CD4-positive, alpha-beta T cell treated with Interleukin-1 beta for 1 hour (primary cell): ENCODE data around the gene SSBP3.

Experiments
- DNase-seq, 2 donors: peaks; one replicate each; pipeline ENCODE4 v3.0.0-alpha.2; 2020 to 2022

Gene SSBP3

GRCh38 chr1:54409156-54410142 is 3.3 kb upstream of the SSBP3 start:
- DNase-seq = peak in 1 of 2 donors; percentile 33

- peak in 1 of 2 donors; percentile 47 for DNase-seq
These were observed 2.2 kb upstream of the SSBP3 start for GRCh38 chr1:54408147-54409066.

DNA sequence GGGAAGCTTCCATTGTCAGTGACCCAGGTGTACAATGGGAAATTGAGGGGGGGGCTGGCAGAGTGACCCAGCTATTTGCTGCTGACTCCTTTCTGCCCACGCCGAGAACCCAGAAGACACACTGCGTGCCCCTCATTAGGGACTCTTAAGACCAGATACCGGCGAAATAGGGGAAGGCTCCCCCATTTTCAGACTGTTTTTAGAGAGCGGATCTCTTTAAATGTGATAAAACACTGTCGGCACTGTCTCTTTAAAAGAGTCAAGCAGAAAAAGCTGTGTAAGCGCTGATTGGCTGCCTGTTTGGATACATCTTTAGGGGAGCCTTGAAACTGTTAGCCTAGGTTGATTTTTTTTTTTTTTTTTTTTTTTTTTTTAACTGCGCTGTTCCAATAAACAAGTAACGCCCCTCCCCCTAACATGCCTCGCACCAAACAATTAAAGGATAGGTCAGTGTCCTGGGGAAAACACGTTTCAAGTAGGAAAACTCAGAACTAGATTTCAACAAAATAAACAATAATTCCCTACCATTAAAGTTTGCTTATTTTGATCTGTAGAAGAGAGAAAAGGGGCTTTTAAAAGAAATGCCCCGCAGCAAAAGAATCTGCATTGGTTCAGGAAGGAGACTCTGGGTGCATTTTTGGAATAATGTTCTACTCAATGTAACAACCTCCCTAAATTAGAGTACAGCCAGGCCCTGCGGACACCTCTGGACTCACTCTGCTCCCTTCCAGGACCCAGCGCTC is 1.4 kb upstream of the SSBP3 start:
- peak; percentile 81 to 88 for DNase-seq

DNA sequence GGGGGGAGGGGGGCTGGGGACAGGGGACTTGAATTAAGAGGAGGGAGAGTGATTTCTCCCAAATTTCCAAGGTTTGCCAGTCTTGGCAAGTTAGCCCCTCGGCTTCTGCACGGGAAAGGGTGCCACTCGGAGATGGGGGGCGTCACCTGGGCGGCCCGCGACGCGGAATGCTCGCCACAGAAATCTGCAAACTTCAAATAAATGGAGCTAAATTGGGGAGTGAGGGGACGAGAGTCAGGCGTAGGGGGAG is 885 bp upstream of the SSBP3 start:
- DNase-seq = no peak

DNA sequence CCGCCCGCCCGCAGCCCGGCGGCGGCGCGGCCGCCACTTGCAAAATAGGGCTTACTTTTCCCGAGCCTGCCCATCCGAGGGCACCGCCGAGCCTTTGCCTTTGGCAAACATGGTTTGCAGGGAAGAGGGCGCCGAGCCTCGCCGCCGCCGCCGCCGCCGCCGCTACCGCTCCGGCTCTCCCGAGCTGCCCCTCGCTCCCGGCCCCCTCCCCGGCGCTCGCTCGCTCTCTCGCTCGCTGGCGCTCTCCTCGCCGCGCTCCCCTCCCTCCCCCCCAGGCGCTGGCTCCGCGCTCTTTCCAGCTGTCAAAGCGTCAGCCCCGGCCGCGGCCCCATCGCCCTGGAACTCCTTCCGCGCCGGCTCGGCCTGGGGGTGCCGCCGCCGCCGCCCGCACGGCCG is 298 bp downstream of the SSBP3 start:
- no peak for DNase-seq

- DNase-seq = peak in 1 of 2 donors; percentile 14
These were observed 976 bp downstream of the SSBP3 start for GRCh38 chr1:54404939-54405897.

- DNase-seq = no peak
These were observed 1.9 kb downstream of the SSBP3 start for GRCh38 chr1:54404263-54404662.

GRCh38 chr1:54403808-54404261 is 2.4 kb downstream of the SSBP3 start:
- DNase-seq = peak in 1 of 2 donors; percentile 13

DNA sequence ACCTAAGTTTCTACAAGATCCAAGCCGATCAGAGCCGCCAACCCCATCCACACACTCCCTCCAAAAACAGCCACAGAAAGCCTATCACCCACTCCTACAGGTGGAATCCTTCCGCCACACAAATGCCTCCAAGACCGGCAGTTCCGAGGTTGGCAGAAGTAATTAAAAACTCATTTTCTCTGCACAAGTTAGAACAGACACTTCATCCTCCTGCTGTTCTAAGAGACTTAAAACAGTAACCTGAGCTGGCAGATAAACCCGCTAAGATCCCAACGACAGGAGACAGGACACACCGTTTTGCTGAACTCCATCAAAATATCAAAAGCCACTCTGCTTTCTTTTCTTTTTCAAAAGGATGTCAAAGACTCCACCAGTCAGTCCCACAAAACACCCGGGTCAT is 2.8 kb downstream of the SSBP3 start:
- no peak for DNase-seq

DNA sequence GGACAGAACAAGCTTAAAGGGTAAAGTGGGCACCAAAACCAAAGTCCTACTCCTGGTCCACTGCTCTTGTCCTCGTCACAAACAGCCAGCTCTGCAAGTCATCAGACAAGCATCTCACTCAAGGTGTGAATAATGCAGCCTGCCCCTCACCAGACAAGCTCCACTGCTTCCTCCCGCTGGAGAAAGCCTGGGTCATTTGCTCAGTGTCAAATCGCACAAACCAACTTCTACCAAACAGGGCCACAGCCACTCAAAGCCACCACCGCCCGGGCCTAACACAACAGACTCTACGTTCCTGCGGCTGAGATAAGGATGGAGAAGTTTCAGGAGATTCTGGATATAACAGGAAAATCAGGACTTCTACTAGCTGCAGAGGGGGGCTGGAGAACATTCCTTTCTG is 3.3 kb downstream of the SSBP3 start:
- DNase-seq = no peak

- no peak for DNase-seq
These were observed 4.4 kb downstream of the SSBP3 start for GRCh38 chr1:54401799-54402198.

DNA sequence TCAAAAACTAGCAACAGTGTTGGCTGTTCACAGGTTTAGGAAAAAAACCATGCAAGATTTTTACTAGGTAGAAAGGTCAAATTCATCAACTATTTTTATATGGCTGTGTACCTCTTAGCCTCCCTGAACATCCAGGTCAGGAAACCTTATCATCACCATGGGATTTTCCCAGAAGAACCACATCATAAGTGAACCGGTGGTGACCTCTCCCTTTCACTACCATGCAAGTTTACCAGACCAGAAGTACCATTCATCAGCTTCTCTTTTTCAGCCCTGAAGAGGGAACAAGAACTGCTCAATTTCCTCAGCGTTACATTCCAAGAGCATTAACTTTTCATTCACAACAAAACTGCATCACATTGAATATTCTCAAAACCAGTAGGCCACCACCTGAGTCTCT is 5.9 kb downstream of the SSBP3 start:
- DNase-seq = peak in 1 of 2 donors; percentile 14

DNA sequence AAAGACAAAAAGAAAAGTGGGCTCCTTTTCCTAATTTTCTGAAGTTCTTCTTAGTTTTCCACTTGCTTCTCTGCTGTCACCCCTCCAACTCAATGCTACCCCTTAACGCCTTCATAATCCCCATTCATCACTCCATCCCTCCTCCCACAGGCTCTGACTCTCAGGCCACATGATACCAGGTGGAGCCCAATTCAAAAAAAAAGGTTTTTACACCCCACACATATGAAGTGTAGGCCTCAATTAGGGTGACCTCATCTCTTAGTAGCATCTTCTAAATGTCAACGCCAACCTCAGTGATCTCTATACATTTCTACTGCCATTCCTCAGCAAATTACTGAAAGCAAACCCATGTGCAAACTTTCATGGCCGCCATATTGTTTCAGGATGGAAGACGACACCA is 6.4 kb downstream of the SSBP3 start:
- DNase-seq = no peak

GRCh38 chr1:54398963-54399528 is 7.1 kb downstream of the SSBP3 start:
- no peak for DNase-seq

- DNase-seq = no peak
These were observed 8.2 kb downstream of the SSBP3 start for GRCh38 chr1:54397980-54398379.

GRCh38 chr1:54397090-54397591 is 9.1 kb downstream of the SSBP3 start:
- DNase-seq = no peak

DNA sequence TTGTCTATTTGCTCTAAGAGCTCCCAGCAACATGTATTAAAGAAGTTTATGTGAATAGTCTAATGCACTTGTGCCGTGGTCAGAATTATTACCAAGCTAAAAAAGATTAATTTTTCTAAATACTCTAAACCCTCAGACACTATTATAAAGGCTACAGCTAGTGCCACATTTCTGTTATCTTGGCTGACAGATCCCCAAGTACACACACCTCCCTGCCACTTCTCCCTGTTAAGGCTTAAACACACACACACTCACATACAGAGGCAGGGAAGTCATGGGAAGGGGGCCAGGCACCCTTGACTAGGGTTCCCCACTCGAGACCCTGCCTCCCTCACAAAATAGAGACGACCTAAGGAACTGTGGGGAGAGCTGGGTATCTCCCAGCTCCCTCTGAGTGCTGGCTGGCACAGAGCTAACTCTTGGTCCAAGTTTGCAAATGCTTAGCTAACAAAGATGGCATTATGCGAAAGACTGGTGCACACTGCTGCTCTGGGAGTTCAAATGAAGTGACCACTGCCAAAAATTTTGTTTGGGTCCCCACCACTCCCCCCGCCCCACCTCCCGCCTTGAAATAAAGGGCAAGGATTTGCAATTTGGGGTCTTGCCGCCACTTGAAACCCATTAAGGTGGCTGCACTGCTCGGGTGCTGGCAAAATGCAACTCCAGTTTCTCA is 9.8 kb downstream of the SSBP3 start:
- no peak for DNase-seq

- no peak for DNase-seq
These were observed 10.8 kb downstream of the SSBP3 start for GRCh38 chr1:54395281-54395934.

- DNase-seq = no peak
These were observed 12.1 kb downstream of the SSBP3 start for GRCh38 chr1:54394104-54394503.

DNA sequence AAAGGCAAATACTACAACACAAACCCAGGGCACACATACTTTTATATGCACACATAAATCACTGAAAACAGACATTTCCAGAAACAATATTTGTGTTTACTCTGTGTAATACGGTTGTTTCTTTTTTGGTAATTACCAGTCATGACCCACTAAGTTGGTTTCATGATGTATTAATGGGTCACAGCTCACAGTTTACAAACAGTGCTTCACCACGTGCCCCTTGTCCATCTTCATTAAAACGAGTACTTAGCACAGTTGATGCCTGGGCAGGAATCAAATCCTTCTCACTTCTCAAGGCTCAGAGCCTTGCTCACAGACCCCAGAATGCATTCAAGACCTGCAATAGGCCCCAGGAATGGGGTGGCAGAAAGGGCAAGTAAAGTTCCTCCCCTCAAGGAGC is 13.8 kb downstream of the SSBP3 start:
- DNase-seq = no peak
